ENCODE results near the gene FASN.

Gene FASN

DNA sequence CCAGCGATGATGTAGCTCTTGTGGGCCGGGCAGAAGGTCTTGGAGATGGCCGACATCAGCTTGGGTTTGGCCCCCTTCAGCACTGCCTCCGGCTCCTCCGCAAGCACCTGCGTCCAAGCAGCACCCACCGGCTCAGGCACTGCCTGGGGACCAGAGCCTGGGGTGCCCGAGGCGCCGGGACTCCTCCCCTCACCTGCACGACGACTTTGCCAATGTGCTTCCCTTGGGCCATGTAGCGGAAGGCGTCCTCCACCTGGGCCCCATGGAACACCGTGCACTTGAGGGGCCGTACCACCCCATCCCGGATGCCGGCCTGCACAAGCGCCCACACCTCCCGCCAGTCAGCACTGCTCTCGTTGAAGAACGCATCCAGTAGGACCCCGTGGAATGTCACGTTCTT lies 15.0 kb downstream of the FASN start:
- Histone ChIP-seq H3K4me1 (ENCODE audit: insufficient read depth, low read length, poor library complexity, severe bottlenecking) (no peaks in the 10 kb centered on the region), H3K36me3 (ENCODE audit: insufficient read depth, low read length) (peaks cover 92% of the 10 kb centered on the region; the same call in 1 of the 2 replicates), H4K20me1 (ENCODE audit: insufficient read depth, low read length, poor library complexity, severe bottlenecking) (peaks cover 10% of the 10 kb centered on the region), H3F3A (ENCODE audit: low read depth) (no peaks in the 10 kb centered on the region), H3K79me2 (ENCODE audit: insufficient read depth, low read length) (peaks cover under 1% of the 10 kb centered on the region; the same call in 1 of the 2 replicates), H3K9me2 (replicated peaks; ENCODE audit: low read depth, low read length) (no peaks in the 10 kb centered on the region), H3K4me3 (ENCODE audit: low read length, poor library complexity, severe bottlenecking) (no peak overlapping the region), H3K27me3 (ENCODE audit: insufficient read depth, low read length, poor library complexity, severe bottlenecking) (no peaks in the 10 kb centered on the region), H3K9ac (ENCODE audit: low read depth, low read length, poor library complexity, severe bottlenecking) (no peak overlapping the region), H2AFZ (ENCODE audit: low read length) (no peak overlapping the region), H3K9me3 (ENCODE audit: insufficient read depth, low read depth, low read length) (no peaks in the 10 kb centered on the region), H3K4me2 (ENCODE audit: low read depth, low read length, poor library complexity, severe bottlenecking) (no peak overlapping the region)
- no peak for TF ChIP-seq EZH2phosphoT487 (IDR thresholded peaks at IDR 0.05; ENCODE audit: borderline replicate concordance)
- TF ChIP-seq CTCF (conservative IDR thresholded peaks at IDR 0.05; ENCODE audit: low read length) = no peak

GRCh38 chr17:82082456-82082855 lies 15.6 kb downstream of the FASN start:
- Histone ChIP-seq H3K36me3 (ENCODE audit: insufficient read depth, low read length) (peaks cover 87% of the 10 kb centered on the region; the same call in 1 of the 2 replicates), H3K27me3 (ENCODE audit: insufficient read depth, low read length, poor library complexity, severe bottlenecking) (no peaks in the 10 kb centered on the region), H3K9me3 (ENCODE audit: insufficient read depth, low read depth, low read length) (no peaks in the 10 kb centered on the region), H3F3A (ENCODE audit: low read depth) (no peaks in the 10 kb centered on the region), H2AFZ (ENCODE audit: low read length) (no peak overlapping the region), H3K9me2 (replicated peaks; ENCODE audit: low read depth, low read length) (no peaks in the 10 kb centered on the region), H3K4me2 (ENCODE audit: low read depth, low read length, poor library complexity, severe bottlenecking) (no peak overlapping the region), H4K20me1 (ENCODE audit: insufficient read depth, low read length, poor library complexity, severe bottlenecking) (peaks cover 9% of the 10 kb centered on the region), H3K4me1 (ENCODE audit: insufficient read depth, low read length, poor library complexity, severe bottlenecking) (no peaks in the 10 kb centered on the region), H3K79me2 (ENCODE audit: insufficient read depth, low read length) (no peaks in the 10 kb centered on the region), H3K4me3 (ENCODE audit: low read length, poor library complexity, severe bottlenecking) (no peak overlapping the region), H3K9ac (ENCODE audit: low read depth, low read length, poor library complexity, severe bottlenecking) (no peak overlapping the region)
- TF ChIP-seq EZH2phosphoT487 (IDR thresholded peaks at IDR 0.05; ENCODE audit: borderline replicate concordance) = no peak
- TF ChIP-seq CTCF (conservative IDR thresholded peaks at IDR 0.05; ENCODE audit: low read length) = no peak

- Histone ChIP-seq H3K79me2 (ENCODE audit: insufficient read depth, low read length) (no peaks in the 10 kb centered on the region), H2AFZ (ENCODE audit: low read length) (no peak overlapping the region), H3F3A (ENCODE audit: low read depth) (no peaks in the 10 kb centered on the region), H3K4me1 (ENCODE audit: insufficient read depth, low read length, poor library complexity, severe bottlenecking) (no peaks in the 10 kb centered on the region), H3K4me2 (ENCODE audit: low read depth, low read length, poor library complexity, severe bottlenecking) (no peak overlapping the region), H3K9me3 (ENCODE audit: insufficient read depth, low read depth, low read length) (no peaks in the 10 kb centered on the region), H3K9me2 (replicated peaks; ENCODE audit: low read depth, low read length) (no peaks in the 10 kb centered on the region), H3K4me3 (ENCODE audit: low read length, poor library complexity, severe bottlenecking) (no peak overlapping the region), H3K9ac (ENCODE audit: low read depth, low read length, poor library complexity, severe bottlenecking) (no peak overlapping the region), H3K36me3 (ENCODE audit: insufficient read depth, low read length) (peaks cover 82% of the 10 kb centered on the region; the same call in 1 of the 2 replicates), H4K20me1 (ENCODE audit: insufficient read depth, low read length, poor library complexity, severe bottlenecking) (peaks cover 9% of the 10 kb centered on the region), H3K27me3 (ENCODE audit: insufficient read depth, low read length, poor library complexity, severe bottlenecking) (no peaks in the 10 kb centered on the region)
- TF ChIP-seq CTCF (conservative IDR thresholded peaks at IDR 0.05; ENCODE audit: low read length) (no peak), EZH2phosphoT487 (IDR thresholded peaks at IDR 0.05; ENCODE audit: borderline replicate concordance) (no peak)
These were observed 16.1 kb downstream of the FASN start for GRCh38 chr17:82081966-82082365.
